BLaER1 treated with 17β-estradiol and CSF1 and Interleukin-3, amounts not matched to agents 10 nM and 100 nM (cell line): ENCODE measurements around the gene RNF13.

Source experiments
- H3K27ac ChIP-seq, 11 experiments: shearing (Covaris generic); formaldehyde crosslinking; 2 replicates each; pipeline ENCODE4 v1.8.1; 2022
- H3K27me3 ChIP-seq, 11 experiments: shearing (Covaris generic); formaldehyde crosslinking; 2 replicates each; pipeline ENCODE4 v1.8.1; 2022
- H3K36me3 ChIP-seq, 11 experiments: shearing (Covaris generic); formaldehyde crosslinking; 2 replicates each; pipeline ENCODE4 v1.8.1; 2022
- H3K4me1 ChIP-seq, 10 experiments: shearing (Covaris generic); formaldehyde crosslinking; 2 replicates each; pipeline ENCODE4 v1.8.1; 2022
- H3K4me2 ChIP-seq, 11 experiments: shearing (Covaris generic); formaldehyde crosslinking; 2 replicates each; pipeline ENCODE4 v1.8.1; 2022
- H3K4me3 ChIP-seq, 10 experiments: shearing (Covaris generic); formaldehyde crosslinking; 2 replicates each; pipeline ENCODE4 v1.8.1; 2022
- H3K9ac ChIP-seq, 11 experiments: shearing (Covaris generic); formaldehyde crosslinking; 2 replicates each; pipeline ENCODE4 v1.8.1; 2022
- H3K9me3 ChIP-seq, 11 experiments: shearing (Covaris generic); formaldehyde crosslinking; replicated peaks in 1 of 11; 2 replicates each; pipeline ENCODE4 v1.8.1; 2022
- H4K20me1 ChIP-seq, 11 experiments: shearing (Covaris generic); formaldehyde crosslinking; 2 replicates each; pipeline ENCODE4 v1.8.1; 2022
- Cebpa-rat ChIP-seq, 11 experiments: shearing (Covaris generic); IDR thresholded peaks; 2 replicates each; pipeline ENCODE4 v1.8.1; 2022

Gene RNF13

GRCh38 chr3:149792452-149793270 is 20.4 kb upstream of the RNF13 start, which contains the start of gene ANKUB1:
Gene ANKUB1 (minus strand): TSS chr3:149792554. CDS start chr3:149792366, 188 bp downstream.
- H3K4me3 ChIP-seq, result no peak within 1 kb of the TSS
- no peaks in the 10 kb centered on the region for H3K9me3 ChIP-seq
- H3K27ac ChIP-seq, result no peak within 1 kb of the TSS
- H3K36me3 ChIP-seq, result no peaks in the 10 kb centered on the region
- no peak within 1 kb of the TSS for H3K4me2 ChIP-seq
- H4K20me1 ChIP-seq, result no peaks in the 10 kb centered on the region
- no peak for TF ChIP-seq Cebpa-rat (IDR thresholded peaks at IDR 0.05)
- no peak within 1 kb of the TSS for H3K9ac ChIP-seq
- H3K4me1 ChIP-seq, result peaks cover 0 to 29% (median 2%) of the 10 kb centered on the region in 10 experiments; a peak in 9 of 20 replicates
- no peaks in the 10 kb centered on the region for H3K27me3 ChIP-seq

- Histone ChIP-seq H4K20me1 (no peaks in the 10 kb centered on the region), H3K36me3 (no peaks in the 10 kb centered on the region), H3K4me3 (no peak overlapping the region), H3K27me3 (no peaks in the 10 kb centered on the region), H3K9me3 (peaks cover 0 to 16% (median 3%) of the 10 kb centered on the region in 11 experiments; a peak in 6 of 22 replicates), H3K27ac (no peak overlapping the region), H3K4me2 (no peak overlapping the region), H3K4me1 (peaks cover 0 to 20% (median 9%) of the 10 kb centered on the region in 10 experiments; a peak in 15 of 20 replicates), H3K9ac (no peak overlapping the region)
- TF ChIP-seq Cebpa-rat (IDR thresholded peaks at IDR 0.05), result no peak
These were observed 17.0 kb upstream of the RNF13 start for GRCh38 chr3:149796026-149796425.

GRCh38 chr3:149800693-149801092 is 12.3 kb upstream of the RNF13 start:
- Histone ChIP-seq H3K4me2 (peak overlapping the region in 7 of 11 experiments; percentile 37 to 63 (median 48); a peak in 14 of 22 replicates), H3K4me1 (peaks cover 0 to 29% (median 19%) of the 10 kb centered on the region in 10 experiments; a peak in 15 of 20 replicates), H3K27ac (peak overlapping the region in 7 of 11 experiments; percentile 19 to 74 (median 48); a peak in 11 of 22 replicates), H3K36me3 (no peaks in the 10 kb centered on the region), H3K4me3 (no peak overlapping the region), H3K9ac (no peak overlapping the region), H3K9me3 (peaks cover 0 to 24% (median 4%) of the 10 kb centered on the region in 11 experiments; a peak in 13 of 22 replicates), H3K27me3 (no peaks in the 10 kb centered on the region), H4K20me1 (no peaks in the 10 kb centered on the region)
- no peak for TF ChIP-seq Cebpa-rat (IDR thresholded peaks at IDR 0.05)

- Histone ChIP-seq H3K4me3 (no peak overlapping the region), H3K4me1 (peaks cover 0 to 31% (median 21%) of the 10 kb centered on the region in 10 experiments; a peak in 17 of 20 replicates), H3K9me3 (peaks cover 0 to 24% (median 4%) of the 10 kb centered on the region in 11 experiments; a peak in 13 of 22 replicates), H3K36me3 (no peaks in the 10 kb centered on the region), H3K4me2 (peak overlapping the region in 8 of 11 experiments; percentile 6 to 63 (median 46); a peak in 13 of 22 replicates), H3K27me3 (no peaks in the 10 kb centered on the region), H3K27ac (peak overlapping the region in 8 of 11 experiments; percentile 11 to 74 (median 53); a peak in 16 of 22 replicates), H4K20me1 (no peaks in the 10 kb centered on the region), H3K9ac (no peak overlapping the region; a peak in 1 of 22 replicates)
- TF ChIP-seq Cebpa-rat (IDR thresholded peaks at IDR 0.05), result peak in 2 of 11 experiments; percentile 52 to 74; a peak in 4 of 22 replicates
These were observed 11.8 kb upstream of the RNF13 start for GRCh38 chr3:149801195-149801594.

- no peaks in the 10 kb centered on the region for H4K20me1 ChIP-seq
- H3K4me2 ChIP-seq, result peak overlapping the region in 8 of 11 experiments; percentile 6 to 63 (median 46); a peak in 13 of 22 replicates
- H3K36me3 ChIP-seq, result no peaks in the 10 kb centered on the region
- peaks cover 4 to 35% (median 25%) of the 10 kb centered on the region in 10 experiments; a peak in 18 of 20 replicates for H3K4me1 ChIP-seq
- peak overlapping the region in 8 of 11 experiments; percentile 11 to 74 (median 53); a peak in 15 of 22 replicates for H3K27ac ChIP-seq
- peaks cover 0 to 24% (median 4%) of the 10 kb centered on the region in 11 experiments; a peak in 13 of 22 replicates for H3K9me3 ChIP-seq
- H3K4me3 ChIP-seq, result no peak overlapping the region
- H3K9ac ChIP-seq, result no peak overlapping the region; a peak in 2 of 22 replicates
- no peaks in the 10 kb centered on the region for H3K27me3 ChIP-seq
- TF ChIP-seq Cebpa-rat (IDR thresholded peaks at IDR 0.05), result no peak
These were observed 11.4 kb upstream of the RNF13 start for GRCh38 chr3:149801639-149802038.

GRCh38 chr3:149806171-149806778 is 6.7 kb upstream of the RNF13 start:
- H3K4me3 ChIP-seq, result no peak overlapping the region
- no peak overlapping the region for H3K27ac ChIP-seq
- H4K20me1 ChIP-seq, result no peaks in the 10 kb centered on the region
- no peaks in the 10 kb centered on the region for H3K27me3 ChIP-seq
- H3K9me3 ChIP-seq, result peaks cover 0 to 8% (median 0%) of the 10 kb centered on the region in 11 experiments; a peak in 11 of 22 replicates
- H3K9ac ChIP-seq, result no peak overlapping the region
- no peaks in the 10 kb centered on the region for H3K36me3 ChIP-seq
- TF ChIP-seq Cebpa-rat (IDR thresholded peaks at IDR 0.05), result no peak
- H3K4me1 ChIP-seq, result peaks cover 4 to 52% (median 21%) of the 10 kb centered on the region in 10 experiments; a peak in 19 of 20 replicates
- H3K4me2 ChIP-seq, result peak overlapping the region in 6 of 11 experiments; percentile 5 to 51 (median 24); a peak in 8 of 22 replicates

- H3K9ac ChIP-seq, result no peak overlapping the region
- no peaks in the 10 kb centered on the region for H4K20me1 ChIP-seq
- no peak overlapping the region for H3K4me3 ChIP-seq
- peak overlapping the region in 2 of 11 experiments; percentile 45 to 46; a peak in 3 of 22 replicates for H3K4me2 ChIP-seq
- no peaks in the 10 kb centered on the region for H3K27me3 ChIP-seq
- TF ChIP-seq Cebpa-rat (IDR thresholded peaks at IDR 0.05), result no peak
- no peaks in the 10 kb centered on the region for H3K36me3 ChIP-seq
- peaks cover 13 to 56% (median 22%) of the 10 kb centered on the region in 10 experiments; a peak in 19 of 20 replicates for H3K4me1 ChIP-seq
- H3K27ac ChIP-seq, result no peak overlapping the region
- H3K9me3 ChIP-seq, result no peaks in the 10 kb centered on the region
These were observed 4.7 kb upstream of the RNF13 start for GRCh38 chr3:149808209-149808829.

- H3K36me3 ChIP-seq, result no peaks in the 10 kb centered on the region
- H3K27ac ChIP-seq, result peak overlapping the region in 2 of 11 experiments; percentile 23 to 49; a peak in 4 of 22 replicates
- no peak overlapping the region; a peak in 1 of 22 replicates for H3K9ac ChIP-seq
- no peaks in the 10 kb centered on the region for H3K27me3 ChIP-seq
- H3K9me3 ChIP-seq, result no peaks in the 10 kb centered on the region
- peaks cover 14 to 56% (median 30%) of the 10 kb centered on the region in 10 experiments for H3K4me1 ChIP-seq
- H3K4me3 ChIP-seq, result no peak overlapping the region
- TF ChIP-seq Cebpa-rat (IDR thresholded peaks at IDR 0.05), result no peak
- peaks cover 0 to 5% (median 0%) of the 10 kb centered on the region in 11 experiments; a peak in 1 of 22 replicates for H4K20me1 ChIP-seq
- peak overlapping the region in 2 of 11 experiments; percentile 48 to 63; a peak in 4 of 22 replicates for H3K4me2 ChIP-seq
These were observed 3.3 kb upstream of the RNF13 start for GRCh38 chr3:149809699-149810098.
